ENCODE results near the gene DTL. TPM values are rescaled to one million over a fixed set of nuclear protein-coding genes. Genes with fewer than 3 reads are reported as not detected.

The DTL gene
- total RNA-seq, 8 experiments from 2014 or later, result 1.1 to 32.5 (median 3.0) TPM

DNA sequence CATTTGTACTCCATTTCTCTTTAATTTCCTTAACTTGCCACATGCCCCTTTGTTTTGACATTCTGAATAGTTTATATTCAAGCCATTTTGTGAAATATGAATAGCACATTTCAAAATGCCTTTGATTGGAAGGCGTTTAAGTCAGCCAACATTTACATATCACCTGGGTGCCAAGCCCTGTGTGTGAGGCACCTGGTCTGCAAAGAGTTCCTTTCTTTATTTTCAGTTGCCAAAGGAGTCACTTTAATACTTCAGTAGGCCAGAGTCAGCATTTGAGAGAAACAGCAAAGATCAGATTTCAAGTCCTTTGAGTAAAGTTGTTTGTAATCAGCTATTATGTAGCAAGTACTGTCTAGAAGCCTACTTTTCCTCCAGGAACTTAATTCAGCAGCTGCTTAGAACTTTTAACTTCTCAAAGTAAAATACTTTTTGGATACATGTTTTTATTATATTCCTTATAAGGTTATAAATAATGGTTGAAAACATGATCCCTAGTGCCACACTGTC is 70.8 kb downstream of the DTL start:
- H3K27ac ChIP-seq, result no peak overlapping the region
- no peak for ATAC-seq (replicated peaks in 6 of 8)
- in situ Hi-C loops (cut with MboI; ENCODE audit: low pct_unique_long_range_greater_than_20kb in 2 of 9, low sequenced_read_pairs in 9 of 9, unreplicated experiment in 9 of 9), result no loop called here
- 27 to 83% (median 71%) methylated on average over 1 of the region's 1 CpG; no CpG with 5 or more reads in 4 of the 10 experiments for WGBS, 10 experiments
- H3K4me1 ChIP-seq (replicated peaks in 1 of 2), result no peaks in the 10 kb centered on the region
- no peak overlapping the region for H3K4me3 ChIP-seq

DNA sequence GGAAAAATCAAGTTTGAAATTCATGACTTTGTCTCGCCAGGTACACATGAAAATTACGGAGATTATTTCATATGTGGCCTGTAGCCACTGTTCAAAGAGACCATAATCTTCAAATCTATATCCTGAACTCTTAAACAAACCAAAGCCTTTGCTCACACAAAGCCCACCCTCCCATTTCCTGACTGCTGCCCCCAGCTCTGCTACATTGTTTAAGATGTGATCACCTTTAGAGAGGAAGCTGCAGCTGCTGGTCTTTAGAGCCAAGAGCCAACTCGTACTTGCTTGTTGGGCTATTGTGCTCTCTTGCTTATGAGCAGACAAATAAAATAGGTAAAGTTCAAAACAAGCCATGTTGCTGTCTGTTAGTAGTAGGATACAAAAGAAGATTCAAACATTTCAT is 71.9 kb downstream of the DTL start:
- 89 to 100% (median 92%) methylated on average over 1 to 3 of the region's 3 CpGs; no CpG with 5 or more reads in 3 of the 10 experiments for WGBS, 10 experiments

DNA sequence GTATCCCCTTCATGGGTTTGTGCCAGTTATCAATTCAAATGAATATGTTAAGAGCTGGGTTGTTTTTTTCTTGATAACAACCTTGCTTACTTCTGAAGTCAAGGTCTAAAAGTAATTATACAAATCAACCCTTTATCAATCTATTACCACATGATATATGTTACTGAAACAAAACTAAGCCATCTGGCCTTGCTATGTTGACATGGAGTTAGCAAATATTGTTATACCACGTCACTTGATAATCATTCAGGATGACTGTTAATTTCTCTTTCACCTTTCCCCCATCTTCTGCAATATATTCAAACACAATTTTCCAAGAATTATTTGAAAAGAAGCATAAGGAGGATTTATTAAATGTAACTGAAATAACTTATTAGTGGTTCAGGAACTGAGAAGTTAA is 72.6 kb downstream of the DTL start:
- no peak overlapping the region for H3K27ac ChIP-seq
- in situ Hi-C loops (cut with MboI; ENCODE audit: low pct_unique_long_range_greater_than_20kb in 2 of 9, low sequenced_read_pairs in 9 of 9, unreplicated experiment in 9 of 9), result no loop called here

More for the DNA sequence above, 71.9 kb downstream of the DTL start:
- ATAC-seq (replicated peaks in 6 of 8), result no peak
- in situ Hi-C loops (cut with MboI; ENCODE audit: low pct_unique_long_range_greater_than_20kb in 2 of 9, low sequenced_read_pairs in 9 of 9, unreplicated experiment in 9 of 9), result no loop called here
- H3K4me1 ChIP-seq (replicated peaks in 1 of 2), result no peaks in the 10 kb centered on the region
- no peak overlapping the region for H3K4me3 ChIP-seq
- H3K27ac ChIP-seq, result no peak overlapping the region

DNA sequence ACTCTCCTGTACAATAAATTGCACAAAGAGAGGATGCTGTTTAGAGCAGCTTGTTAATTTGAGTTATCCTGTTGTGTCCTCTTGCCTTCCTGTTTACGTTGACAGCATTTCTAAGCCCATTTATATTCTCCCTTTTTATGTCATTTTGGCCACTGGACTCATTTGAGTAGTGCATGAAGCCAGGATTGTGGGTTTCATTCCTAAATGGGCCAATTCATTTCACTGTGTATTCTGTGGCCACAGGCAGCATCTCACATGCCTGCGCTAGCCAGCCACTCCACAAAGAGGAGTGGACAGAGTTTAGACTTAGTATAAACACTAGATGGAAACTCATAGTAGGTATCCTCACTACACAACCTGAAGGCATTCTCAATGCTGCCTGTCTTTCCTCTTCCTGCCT is 73.4 kb downstream of the DTL start:
- H3K27ac ChIP-seq, result no peak overlapping the region
- H3K4me3 ChIP-seq, result no peak overlapping the region
- WGBS, 10 experiments, result 86 to 100% (median 100%) methylated on average over 1 to 2 of the region's 2 CpGs; no CpG with 5 or more reads in 2 of the 10 experiments
- no peak for ATAC-seq (replicated peaks in 6 of 8)
- in situ Hi-C loops (cut with MboI; ENCODE audit: low pct_unique_long_range_greater_than_20kb in 2 of 9, low sequenced_read_pairs in 9 of 9, unreplicated experiment in 9 of 9), result no loop called here
- H3K4me1 ChIP-seq (replicated peaks in 1 of 2), result no peaks in the 10 kb centered on the region

More for the DNA sequence above, 72.6 kb downstream of the DTL start:
- Histone ChIP-seq H3K4me1 (replicated peaks in 1 of 2) (no peaks in the 10 kb centered on the region), H3K4me3 (no peak overlapping the region)
- WGBS, 10 experiments, result 83 to 100% (median 100%) methylated on average over 1 of the region's 1 CpG; no CpG with 5 or more reads in 2 of the 10 experiments
- no peak for ATAC-seq (replicated peaks in 6 of 8)

DNA sequence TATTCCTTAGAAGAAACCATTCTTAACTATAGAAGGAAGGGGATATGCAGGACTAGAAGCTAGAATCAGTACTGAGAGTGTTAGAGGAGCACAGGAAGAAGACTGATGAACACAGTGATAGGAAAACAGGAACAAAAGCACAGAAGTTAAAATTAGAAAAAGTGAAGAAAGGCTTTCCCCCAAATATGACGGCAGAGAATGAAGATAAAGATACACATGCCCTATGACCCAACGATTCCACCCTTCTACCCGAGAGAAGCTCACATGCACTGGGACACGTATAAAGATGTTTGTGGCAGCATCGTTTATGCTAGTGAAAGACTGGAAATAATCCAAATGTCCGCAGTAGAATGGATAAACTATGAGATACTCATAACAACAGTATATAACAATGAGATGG is 74.2 kb downstream of the DTL start:
- Histone ChIP-seq H3K4me3 (no peak overlapping the region), H3K27ac (no peak overlapping the region), H3K4me1 (replicated peaks in 1 of 2) (no peaks in the 10 kb centered on the region)
- in situ Hi-C loops (cut with MboI; ENCODE audit: low pct_unique_long_range_greater_than_20kb in 2 of 9, low sequenced_read_pairs in 9 of 9, unreplicated experiment in 9 of 9), result no loop called here
- WGBS, 10 experiments, result 86 to 99% (median 94%) methylated on average over 3 to 6 of the region's 6 CpGs; no CpG with 5 or more reads in 1 of the 10 experiments
- ATAC-seq (replicated peaks in 6 of 8), result no peak

DNA sequence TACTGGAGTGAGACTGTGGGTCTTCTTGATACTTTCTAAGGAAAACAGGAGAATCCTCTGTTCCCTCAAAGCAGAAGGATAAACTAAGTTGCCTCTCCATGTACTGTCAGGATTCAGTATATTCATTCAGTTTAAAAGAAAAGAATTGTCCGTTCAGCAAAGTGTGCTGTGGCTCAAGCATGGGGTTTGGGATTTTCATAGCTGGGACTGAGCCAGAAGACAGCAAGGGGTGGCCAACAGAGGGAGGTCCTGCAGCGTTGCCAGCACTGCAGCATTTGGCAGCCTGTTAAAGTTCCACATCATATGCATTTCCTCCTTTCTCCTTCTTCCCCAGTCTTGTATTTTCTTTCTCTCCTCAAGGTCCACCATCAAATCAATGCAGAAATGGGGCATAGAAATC is 75.1 kb downstream of the DTL start:
- peak in 3 of 8 experiments; percentile 51 to 68 (median 68) for ATAC-seq (replicated peaks in 6 of 8)
- no peaks in the 10 kb centered on the region for H3K4me1 ChIP-seq (replicated peaks in 1 of 2)
- 0 to 82% (median 61%) methylated on average over 1 to 2 of the region's 2 CpGs; no CpG with 5 or more reads in 2 of the 10 experiments for whole genome bisulfite sequencing, 10 experiments
- H3K27ac ChIP-seq, result no peak overlapping the region
- in situ Hi-C loops (cut with MboI; ENCODE audit: low pct_unique_long_range_greater_than_20kb in 2 of 9, low sequenced_read_pairs in 9 of 9, unreplicated experiment in 9 of 9), result no loop called here
- H3K4me3 ChIP-seq, result no peak overlapping the region

DNA sequence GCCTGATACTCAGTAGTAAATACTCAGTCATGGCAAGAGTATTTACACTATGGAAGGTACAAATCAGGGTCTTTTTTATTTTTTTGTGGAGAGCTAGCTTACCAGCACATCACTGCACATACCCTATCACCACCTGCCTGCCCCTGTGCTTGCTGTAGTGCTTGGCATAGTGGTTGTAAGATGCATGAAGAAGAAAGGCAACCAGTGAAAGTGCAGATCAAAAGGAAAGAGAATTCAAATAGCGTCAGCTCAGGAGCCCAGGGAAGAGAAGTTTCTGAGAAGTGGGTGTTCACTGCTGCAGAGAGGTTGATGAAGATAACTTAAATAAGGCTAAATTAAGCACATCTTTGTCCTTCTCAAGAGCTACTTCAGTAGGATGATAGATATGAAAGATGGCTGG is 76.0 kb downstream of the DTL start:
- no peak for ATAC-seq (replicated peaks in 6 of 8)
- Histone ChIP-seq H3K4me3 (no peak overlapping the region), H3K27ac (no peak overlapping the region), H3K4me1 (replicated peaks in 1 of 2) (no peaks in the 10 kb centered on the region)
- in situ Hi-C loops (cut with MboI; ENCODE audit: low pct_unique_long_range_greater_than_20kb in 2 of 9, low sequenced_read_pairs in 9 of 9, unreplicated experiment in 9 of 9), result no loop called here
- WGBS, 10 experiments, result 87 to 100% (median 100%) methylated on average over 1 of the region's 1 CpG; no CpG with 5 or more reads in 4 of the 10 experiments

DNA sequence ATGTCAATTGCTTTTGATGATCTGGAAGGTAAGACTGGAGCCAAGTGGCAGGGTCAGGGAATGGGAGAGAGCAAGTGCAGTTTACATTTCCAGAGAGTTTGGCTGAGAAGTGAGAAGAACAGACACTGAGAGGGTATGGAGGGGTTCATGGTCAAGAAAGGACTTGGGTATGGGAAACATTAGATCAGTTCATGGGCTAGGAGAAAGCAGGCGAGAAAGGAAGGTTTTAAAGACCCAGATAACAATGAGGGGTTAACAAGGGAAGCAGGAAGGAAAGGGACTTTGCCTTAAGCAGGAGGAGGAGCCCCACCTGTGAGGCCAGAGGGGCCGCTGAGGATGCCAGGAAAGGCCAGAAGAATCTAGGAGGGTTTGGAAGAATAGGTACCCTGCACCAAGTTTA is 78.2 kb downstream of the DTL start:
- WGBS, 10 experiments, result 60 to 100% (median 89%) methylated on average over 1 to 2 of the region's 2 CpGs
- no peak for ATAC-seq (replicated peaks in 6 of 8)
- H3K4me1 ChIP-seq (replicated peaks in 1 of 2), result no peaks in the 10 kb centered on the region
- no peak overlapping the region for H3K27ac ChIP-seq
- in situ Hi-C loops (cut with MboI; ENCODE audit: low pct_unique_long_range_greater_than_20kb in 2 of 9, low sequenced_read_pairs in 9 of 9, unreplicated experiment in 9 of 9), result no loop called here
- no peak overlapping the region for H3K4me3 ChIP-seq

DNA sequence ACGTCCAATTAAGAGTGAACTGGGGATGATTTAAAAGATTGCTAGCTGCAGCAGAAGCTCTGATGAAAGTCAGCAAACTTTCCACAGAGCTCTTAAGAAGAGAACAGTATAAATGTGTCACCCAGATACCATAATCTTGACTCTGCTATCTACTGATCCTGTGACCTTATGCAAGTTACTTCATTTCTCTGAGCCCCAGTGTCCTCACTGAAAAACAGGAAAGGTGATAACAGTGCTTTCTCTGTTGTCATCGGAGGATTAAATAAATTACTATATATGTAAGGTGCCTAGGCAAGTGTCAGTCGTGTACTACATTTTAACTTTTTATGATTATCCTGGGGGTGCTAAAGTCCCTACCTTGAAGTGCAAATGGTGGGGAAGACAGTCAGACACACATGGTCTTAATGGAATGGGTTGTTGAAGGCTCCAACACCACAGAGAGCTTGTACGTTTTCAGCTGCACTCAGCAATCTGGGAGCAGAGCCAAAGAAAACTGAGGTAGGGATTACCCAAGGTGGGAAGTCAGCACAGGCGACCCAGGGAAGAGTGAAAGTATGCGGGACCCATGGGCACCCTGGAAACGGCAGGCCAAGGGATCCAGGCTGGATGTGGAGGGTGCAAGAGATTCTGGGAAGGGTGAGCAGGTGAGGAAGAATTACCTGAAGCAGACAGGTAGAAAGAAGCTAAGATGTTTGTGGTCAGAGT is 82.8 kb downstream of the DTL start:
- no peak overlapping the region for H3K27ac ChIP-seq
- 68 to 100% (median 88%) methylated on average over 2 to 7 of the region's 7 CpGs; no CpG with 5 or more reads in 1 of the 10 experiments for WGBS, 10 experiments
- ATAC-seq (replicated peaks in 6 of 8), result peak in 1 of 8 experiments; percentile 29
- no peak overlapping the region for H3K4me3 ChIP-seq
- in situ Hi-C loops (cut with MboI; ENCODE audit: low pct_unique_long_range_greater_than_20kb in 2 of 9, low sequenced_read_pairs in 9 of 9, unreplicated experiment in 9 of 9), result no loop called here
- no peaks in the 10 kb centered on the region for H3K4me1 ChIP-seq (replicated peaks in 1 of 2)

DNA sequence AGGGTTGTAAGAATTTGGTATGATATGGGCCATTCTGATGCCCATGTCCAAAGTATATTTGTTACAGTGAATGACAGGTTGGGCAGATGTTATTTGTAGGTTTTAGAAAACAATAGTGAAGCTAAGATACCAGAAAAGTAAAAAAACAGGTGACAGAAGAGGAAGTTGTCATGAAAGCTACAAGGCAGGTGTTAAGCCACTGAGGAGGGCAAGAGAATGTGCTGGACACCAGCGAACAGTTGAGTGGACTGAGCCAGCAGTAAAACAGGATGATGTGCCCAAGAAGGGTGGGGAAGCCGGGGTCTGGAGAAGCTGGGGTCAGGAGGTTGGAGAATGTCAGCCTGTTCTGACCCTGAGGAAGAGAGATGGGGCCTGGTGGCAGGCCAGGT is 83.3 kb downstream of the DTL start:
- ATAC-seq (replicated peaks in 6 of 8), result no peak
- in situ Hi-C loops (cut with MboI; ENCODE audit: low pct_unique_long_range_greater_than_20kb in 2 of 9, low sequenced_read_pairs in 9 of 9, unreplicated experiment in 9 of 9), result no loop called here
- 70 to 100% (median 94%) methylated on average over 1 to 2 of the region's 2 CpGs; no CpG with 5 or more reads in 3 of the 10 experiments for WGBS, 10 experiments
- Histone ChIP-seq H3K4me1 (replicated peaks in 1 of 2) (no peaks in the 10 kb centered on the region), H3K4me3 (no peak overlapping the region), H3K27ac (no peak overlapping the region)

DNA sequence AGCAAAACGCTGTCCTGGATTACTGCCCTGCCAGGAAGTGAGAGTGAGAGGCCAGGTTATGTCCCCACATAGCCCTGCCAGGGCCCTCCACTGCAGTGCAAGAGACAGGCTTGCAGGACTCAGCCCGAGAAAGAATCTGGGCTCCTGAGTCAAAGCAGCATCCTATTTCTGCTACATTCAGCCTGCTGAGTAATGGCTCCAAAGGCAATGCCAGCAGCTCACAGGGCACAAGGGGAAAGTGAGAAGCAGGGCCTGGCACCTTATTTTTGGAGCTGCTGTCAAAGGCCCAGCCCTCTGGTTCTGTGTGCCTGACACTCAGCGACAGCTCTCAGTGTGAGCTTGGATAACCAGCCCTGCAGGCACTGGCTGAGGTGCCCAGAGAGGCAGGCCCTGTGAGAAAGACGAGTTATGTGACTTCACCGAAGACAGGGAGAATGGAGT is 83.9 kb downstream of the DTL start:
- H3K4me3 ChIP-seq, result no peak overlapping the region
- H3K27ac ChIP-seq, result no peak overlapping the region
- 0 to 96% (median 89%) methylated on average over 1 to 4 of the region's 5 CpGs; no CpG with 5 or more reads in 4 of the 10 experiments for WGBS, 10 experiments
- in situ Hi-C loops (cut with MboI; ENCODE audit: low pct_unique_long_range_greater_than_20kb in 2 of 9, low sequenced_read_pairs in 9 of 9, unreplicated experiment in 9 of 9), result no loop called here
- no peak for ATAC-seq (replicated peaks in 6 of 8)
- H3K4me1 ChIP-seq (replicated peaks in 1 of 2), result no peaks in the 10 kb centered on the region

DNA sequence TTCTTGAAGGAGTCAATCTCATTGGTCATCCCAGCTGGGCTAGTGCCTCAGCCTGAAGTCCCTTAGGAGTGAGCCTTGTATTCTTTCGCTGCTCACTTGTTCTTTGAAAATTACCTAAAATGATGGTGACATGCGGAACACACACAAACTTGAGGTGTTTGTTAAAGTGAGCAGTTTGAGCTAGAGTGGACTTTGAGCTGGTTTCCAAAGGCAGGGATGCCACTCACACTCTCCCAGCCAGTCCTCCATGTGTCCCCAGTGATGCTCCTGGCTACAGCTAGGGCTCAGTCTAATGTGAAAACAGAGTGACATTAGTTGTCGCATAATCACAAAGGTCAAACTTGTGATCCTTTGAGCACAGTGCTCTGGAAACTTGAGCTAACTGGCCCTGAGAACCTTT is 84.3 kb downstream of the DTL start:
- Histone ChIP-seq H3K4me1 (replicated peaks in 1 of 2) (no peaks in the 10 kb centered on the region), H3K27ac (no peak overlapping the region), H3K4me3 (no peak overlapping the region)
- WGBS, 10 experiments, result 77 to 100% (median 97%) methylated on average over 2 to 3 of the region's 3 CpGs; no CpG with 5 or more reads in 3 of the 10 experiments
- no peak for ATAC-seq (replicated peaks in 6 of 8)
- in situ Hi-C loops (cut with MboI; ENCODE audit: low pct_unique_long_range_greater_than_20kb in 2 of 9, low sequenced_read_pairs in 9 of 9, unreplicated experiment in 9 of 9), result no loop called here

DNA sequence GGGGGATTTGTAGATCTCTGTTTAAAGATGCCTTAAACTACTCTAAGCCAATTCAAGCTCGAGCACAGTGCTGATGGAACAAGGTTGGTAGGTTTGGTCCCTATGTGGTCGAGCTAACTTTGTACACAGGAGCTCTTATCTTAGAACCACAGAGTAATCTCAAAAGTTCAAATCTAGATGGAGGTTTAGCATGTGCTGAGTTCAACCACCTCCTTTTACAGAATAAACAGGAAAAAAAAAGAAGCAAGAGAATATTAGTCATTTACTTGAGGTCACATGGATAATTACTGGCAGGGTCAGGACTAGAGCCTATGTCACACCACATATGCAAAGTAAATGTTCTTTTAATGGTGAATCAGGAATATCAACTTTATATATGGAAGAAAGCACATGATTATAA is 86.2 kb downstream of the DTL start:
- Histone ChIP-seq H3K4me3 (no peak overlapping the region), H3K27ac (no peak overlapping the region), H3K4me1 (replicated peaks in 1 of 2) (peaks cover 0 to under 1% of the 10 kb centered on the region in 2 donors)
- in situ Hi-C loops (cut with MboI; ENCODE audit: low pct_unique_long_range_greater_than_20kb in 2 of 9, low sequenced_read_pairs in 9 of 9, unreplicated experiment in 9 of 9), result no loop called here
- peak in 1 of 8 experiments; percentile 11 for ATAC-seq (replicated peaks in 6 of 8)
- WGBS, 10 experiments, result 60 to 100% (median 88%) methylated on average over 1 to 2 of the region's 2 CpGs; no CpG with 5 or more reads in 1 of the 10 experiments

Measured in motor neuron (in vitro differentiated cells).